WTC11 (cell line): ENCODE results near the gene NFATC1.

Source experiments
- HMGA2 ChIP-seq: fragments of 250-450 bp; sonication (Bioruptor Pico); IDR thresholded peaks from 2 replicates; pipeline ENCODE4 v1.4.0; 2021; ENCODE audit warnings: mild to moderate bottlenecking, moderate library complexity
- NFE2L1 ChIP-seq: sonication (generic); formaldehyde crosslinking; IDR thresholded peaks from 2 replicates; pipeline ENCODE4 v1.8.1; 2023; ENCODE audit warnings: missing genetic modification reagents
- NR3C1 ChIP-seq: sonication (generic); formaldehyde crosslinking; conservative IDR thresholded peaks from 2 replicates; pipeline ENCODE4 v1.8.1; 2023; ENCODE audit warnings: low read depth, mild to moderate bottlenecking, missing genetic modification reagents
- TF ChIP-seq, protein P1 (sequence below): fragments of 200-600 bp; IDR thresholded peaks from 2 replicates; pipeline ENCODE4 v1.8.0; 2022; ENCODE audit warnings: antibody characterized with exemption
- TF ChIP-seq, protein P2 (sequence below): sonication (generic); formaldehyde crosslinking; IDR thresholded peaks from 2 replicates; pipeline ENCODE4 v1.8.0; 2022; ENCODE audit warnings: missing genetic modification reagents
- TF ChIP-seq, protein P3 (sequence below): sonication (generic); formaldehyde crosslinking; IDR thresholded peaks from 2 replicates; pipeline ENCODE4 v1.8.1; 2023; ENCODE audit warnings: mild to moderate bottlenecking, missing genetic modification reagents
- TF ChIP-seq, protein P4 (sequence below): sonication (generic); formaldehyde crosslinking; IDR thresholded peaks from 2 replicates; pipeline ENCODE4 v1.8.0; 2022; ENCODE audit warnings: mild to moderate bottlenecking, missing genetic modification reagents

DNA sequence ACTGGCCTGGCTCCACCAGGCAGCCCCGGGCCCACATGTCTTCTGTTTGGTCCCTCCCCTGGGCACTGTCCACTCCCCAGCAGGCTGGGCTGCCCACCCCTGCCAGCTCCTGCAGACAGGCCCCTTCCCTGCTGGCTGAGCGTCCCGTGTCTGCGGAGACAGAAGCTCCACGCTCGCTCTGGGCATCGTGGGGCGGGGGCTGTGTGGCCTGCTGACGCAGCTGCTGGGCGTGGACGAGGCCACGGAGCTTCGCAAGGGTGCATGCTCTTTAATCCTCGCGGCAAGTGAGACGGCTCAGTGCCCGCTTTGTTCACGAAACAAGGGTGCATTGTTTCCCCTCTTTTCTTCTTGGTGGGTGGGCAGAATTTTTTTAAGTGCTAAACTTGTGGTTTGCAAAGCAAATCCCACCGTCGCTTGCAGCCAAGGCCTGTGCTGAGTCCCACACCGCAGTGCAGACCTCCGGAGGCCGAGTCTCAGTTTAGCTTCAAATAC is 151.1 kb downstream of the NFATC1 start:
- TF ChIP-seq NFE2L1 (CRISPR knock-in tag) (no peak), NR3C1 (no peak), HMGA2 (CRISPR knock-in tag) (no peak)
- TF ChIP-seq, protein P1, sequence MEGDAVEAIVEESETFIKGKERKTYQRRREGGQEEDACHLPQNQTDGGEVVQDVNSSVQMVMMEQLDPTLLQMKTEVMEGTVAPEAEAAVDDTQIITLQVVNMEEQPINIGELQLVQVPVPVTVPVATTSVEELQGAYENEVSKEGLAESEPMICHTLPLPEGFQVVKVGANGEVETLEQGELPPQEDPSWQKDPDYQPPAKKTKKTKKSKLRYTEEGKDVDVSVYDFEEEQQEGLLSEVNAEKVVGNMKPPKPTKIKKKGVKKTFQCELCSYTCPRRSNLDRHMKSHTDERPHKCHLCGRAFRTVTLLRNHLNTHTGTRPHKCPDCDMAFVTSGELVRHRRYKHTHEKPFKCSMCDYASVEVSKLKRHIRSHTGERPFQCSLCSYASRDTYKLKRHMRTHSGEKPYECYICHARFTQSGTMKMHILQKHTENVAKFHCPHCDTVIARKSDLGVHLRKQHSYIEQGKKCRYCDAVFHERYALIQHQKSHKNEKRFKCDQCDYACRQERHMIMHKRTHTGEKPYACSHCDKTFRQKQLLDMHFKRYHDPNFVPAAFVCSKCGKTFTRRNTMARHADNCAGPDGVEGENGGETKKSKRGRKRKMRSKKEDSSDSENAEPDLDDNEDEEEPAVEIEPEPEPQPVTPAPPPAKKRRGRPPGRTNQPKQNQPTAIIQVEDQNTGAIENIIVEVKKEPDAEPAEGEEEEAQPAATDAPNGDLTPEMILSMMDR: no peak
- TF ChIP-seq, protein P2, sequence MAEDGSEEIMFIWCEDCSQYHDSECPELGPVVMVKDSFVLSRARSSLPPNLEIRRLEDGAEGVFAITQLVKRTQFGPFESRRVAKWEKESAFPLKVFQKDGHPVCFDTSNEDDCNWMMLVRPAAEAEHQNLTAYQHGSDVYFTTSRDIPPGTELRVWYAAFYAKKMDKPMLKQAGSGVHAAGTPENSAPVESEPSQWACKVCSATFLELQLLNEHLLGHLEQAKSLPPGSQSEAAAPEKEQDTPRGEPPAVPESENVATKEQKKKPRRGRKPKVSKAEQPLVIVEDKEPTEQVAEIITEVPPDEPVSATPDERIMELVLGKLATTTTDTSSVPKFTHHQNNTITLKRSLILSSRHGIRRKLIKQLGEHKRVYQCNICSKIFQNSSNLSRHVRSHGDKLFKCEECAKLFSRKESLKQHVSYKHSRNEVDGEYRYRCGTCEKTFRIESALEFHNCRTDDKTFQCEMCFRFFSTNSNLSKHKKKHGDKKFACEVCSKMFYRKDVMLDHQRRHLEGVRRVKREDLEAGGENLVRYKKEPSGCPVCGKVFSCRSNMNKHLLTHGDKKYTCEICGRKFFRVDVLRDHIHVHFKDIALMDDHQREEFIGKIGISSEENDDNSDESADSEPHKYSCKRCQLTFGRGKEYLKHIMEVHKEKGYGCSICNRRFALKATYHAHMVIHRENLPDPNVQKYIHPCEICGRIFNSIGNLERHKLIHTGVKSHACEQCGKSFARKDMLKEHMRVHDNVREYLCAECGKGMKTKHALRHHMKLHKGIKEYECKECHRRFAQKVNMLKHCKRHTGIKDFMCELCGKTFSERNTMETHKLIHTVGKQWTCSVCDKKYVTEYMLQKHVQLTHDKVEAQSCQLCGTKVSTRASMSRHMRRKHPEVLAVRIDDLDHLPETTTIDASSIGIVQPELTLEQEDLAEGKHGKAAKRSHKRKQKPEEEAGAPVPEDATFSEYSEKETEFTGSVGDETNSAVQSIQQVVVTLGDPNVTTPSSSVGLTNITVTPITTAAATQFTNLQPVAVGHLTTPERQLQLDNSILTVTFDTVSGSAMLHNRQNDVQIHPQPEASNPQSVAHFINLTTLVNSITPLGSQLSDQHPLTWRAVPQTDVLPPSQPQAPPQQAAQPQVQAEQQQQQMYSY (CRISPR knock-in tag): no peak
- TF ChIP-seq, protein P3, sequence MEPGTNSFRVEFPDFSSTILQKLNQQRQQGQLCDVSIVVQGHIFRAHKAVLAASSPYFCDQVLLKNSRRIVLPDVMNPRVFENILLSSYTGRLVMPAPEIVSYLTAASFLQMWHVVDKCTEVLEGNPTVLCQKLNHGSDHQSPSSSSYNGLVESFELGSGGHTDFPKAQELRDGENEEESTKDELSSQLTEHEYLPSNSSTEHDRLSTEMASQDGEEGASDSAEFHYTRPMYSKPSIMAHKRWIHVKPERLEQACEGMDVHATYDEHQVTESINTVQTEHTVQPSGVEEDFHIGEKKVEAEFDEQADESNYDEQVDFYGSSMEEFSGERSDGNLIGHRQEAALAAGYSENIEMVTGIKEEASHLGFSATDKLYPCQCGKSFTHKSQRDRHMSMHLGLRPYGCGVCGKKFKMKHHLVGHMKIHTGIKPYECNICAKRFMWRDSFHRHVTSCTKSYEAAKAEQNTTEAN (CRISPR knock-in tag): no peak
- TF ChIP-seq, protein P4, sequence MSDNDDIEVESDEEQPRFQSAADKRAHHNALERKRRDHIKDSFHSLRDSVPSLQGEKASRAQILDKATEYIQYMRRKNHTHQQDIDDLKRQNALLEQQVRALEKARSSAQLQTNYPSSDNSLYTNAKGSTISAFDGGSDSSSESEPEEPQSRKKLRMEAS (CRISPR knock-in tag): no peak
